IPS-20b (cell line): ENCODE results near the gene SH3PXD2A.

Experiments used
- H3K27ac ChIP-seq: one replicate; pipeline ENCODE4 v1.5.1; 2013; ENCODE audit warnings: low read length
- H3K27me3 ChIP-seq: 2 replicates; pipeline ENCODE4 v1.6.1; 2013; ENCODE audit warnings: mild to moderate bottlenecking, low read length, inconsistent platforms; ENCODE audit not compliant: insufficient read depth
- H3K36me3 ChIP-seq: 2 replicates; pipeline ENCODE4 v1.6.1; 2013; ENCODE audit warnings: low read depth, mild to moderate bottlenecking, inconsistent platforms, low read length, moderate library complexity; ENCODE audit not compliant: insufficient read depth
- H3K4me1 ChIP-seq: 2 replicates; pipeline ENCODE4 v1.6.1; 2013; ENCODE audit warnings: mild to moderate bottlenecking, control low read depth, inconsistent platforms, low read length, moderate library complexity; ENCODE audit not compliant: insufficient read depth
- H3K4me3 ChIP-seq: 2 replicates; pipeline ENCODE4 v1.5.1; 2013; ENCODE audit warnings: mild to moderate bottlenecking, low read length, inconsistent platforms
- H3K9ac ChIP-seq: 2 replicates; pipeline ENCODE4 v1.6.1; 2013; ENCODE audit warnings: low read depth, mild to moderate bottlenecking, inconsistent platforms, low read length, moderate library complexity
- H3K9me3 ChIP-seq: 2 replicates; pipeline ENCODE4 v1.6.1; 2013; ENCODE audit warnings: mild to moderate bottlenecking, low read depth, low read length, inconsistent platforms; ENCODE audit not compliant: insufficient read depth

The SH3PXD2A gene

DNA sequence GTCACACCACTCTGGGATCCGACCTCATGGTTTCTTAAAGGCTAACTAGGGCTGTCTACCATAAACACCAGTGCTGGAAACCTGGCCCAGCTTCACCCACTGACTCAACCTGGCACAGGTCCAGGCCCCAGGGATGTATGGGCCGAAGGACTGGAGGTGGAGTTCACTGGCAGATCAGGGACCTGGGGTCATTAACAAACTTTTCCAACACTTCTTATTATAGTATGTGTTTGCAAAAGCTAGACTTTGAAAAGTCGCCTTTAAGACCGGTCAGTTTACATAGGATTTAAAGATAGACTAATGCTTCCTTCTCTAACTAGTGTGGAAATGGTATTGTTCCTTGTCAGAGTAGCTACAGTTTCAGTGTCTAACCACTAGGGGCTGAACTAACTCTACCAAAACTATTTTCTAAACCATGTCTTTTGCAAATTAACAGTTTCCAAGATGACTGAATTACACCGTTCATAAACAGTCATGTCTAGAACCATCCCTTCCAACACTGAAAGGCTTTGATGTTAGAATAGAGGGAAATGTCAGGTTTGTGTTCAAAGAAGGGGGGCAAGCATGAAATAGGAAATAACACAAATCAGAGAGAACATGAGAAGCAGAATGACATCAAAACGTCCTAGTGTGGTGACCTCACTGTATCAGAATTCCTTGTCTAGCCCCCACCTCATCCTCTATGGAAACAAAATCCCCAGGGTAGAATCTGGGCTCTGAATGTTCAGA lies 32.9 kb upstream of the SH3PXD2A start:
- Histone ChIP-seq H3K9me3 (no peaks in the 10 kb centered on the region), H3K36me3 (peaks cover 7% of the 10 kb centered on the region; the same call in 1 of the 2 replicates), H3K27me3 (no peaks in the 10 kb centered on the region), H3K4me3 (no peak overlapping the region), H3K4me1 (no peaks in the 10 kb centered on the region), H3K27ac (no peak overlapping the region), H3K9ac (no peak overlapping the region)

GRCh38 chr10:103885617-103886016 lies 30.2 kb upstream of the SH3PXD2A start:
- Histone ChIP-seq H3K36me3 (0 out of 2 replicates have a peak, but pooled peaks cover 5% of the 10 kb centered on the region), H3K4me1 (no peaks in the 10 kb centered on the region)

DNA sequence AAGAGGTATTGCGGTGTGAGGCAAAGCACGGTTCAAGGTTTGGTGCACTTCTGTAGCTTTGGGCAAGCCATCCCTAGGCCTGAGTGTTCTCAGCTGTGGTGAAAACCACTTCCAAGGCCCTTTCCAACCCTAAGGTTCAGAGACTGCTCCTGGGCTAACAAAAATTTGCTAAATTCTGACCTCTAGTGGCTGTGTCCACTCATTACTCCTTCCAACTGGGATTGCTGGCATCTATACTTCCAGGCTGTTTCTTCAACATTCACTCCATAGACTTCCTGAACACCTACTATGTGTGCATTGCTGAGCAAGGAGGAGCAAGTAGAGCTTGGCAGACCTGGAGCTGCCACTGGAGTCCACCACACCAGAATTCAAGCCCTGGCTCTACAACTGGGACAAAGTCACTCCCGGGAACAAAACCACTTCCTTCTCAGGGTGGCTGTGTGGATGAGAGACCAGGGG lies 29.3 kb upstream of the SH3PXD2A start:
- Histone ChIP-seq H3K27ac (no peak overlapping the region), H3K9ac (no peak overlapping the region)

More at GRCh38 chr10:103885617-103886016, 30.2 kb upstream of the SH3PXD2A start:
- Histone ChIP-seq H3K9me3 (no peaks in the 10 kb centered on the region), H3K9ac (no peak overlapping the region), H3K4me3 (no peak overlapping the region), H3K27me3 (no peaks in the 10 kb centered on the region), H3K27ac (no peak overlapping the region)

DNA sequence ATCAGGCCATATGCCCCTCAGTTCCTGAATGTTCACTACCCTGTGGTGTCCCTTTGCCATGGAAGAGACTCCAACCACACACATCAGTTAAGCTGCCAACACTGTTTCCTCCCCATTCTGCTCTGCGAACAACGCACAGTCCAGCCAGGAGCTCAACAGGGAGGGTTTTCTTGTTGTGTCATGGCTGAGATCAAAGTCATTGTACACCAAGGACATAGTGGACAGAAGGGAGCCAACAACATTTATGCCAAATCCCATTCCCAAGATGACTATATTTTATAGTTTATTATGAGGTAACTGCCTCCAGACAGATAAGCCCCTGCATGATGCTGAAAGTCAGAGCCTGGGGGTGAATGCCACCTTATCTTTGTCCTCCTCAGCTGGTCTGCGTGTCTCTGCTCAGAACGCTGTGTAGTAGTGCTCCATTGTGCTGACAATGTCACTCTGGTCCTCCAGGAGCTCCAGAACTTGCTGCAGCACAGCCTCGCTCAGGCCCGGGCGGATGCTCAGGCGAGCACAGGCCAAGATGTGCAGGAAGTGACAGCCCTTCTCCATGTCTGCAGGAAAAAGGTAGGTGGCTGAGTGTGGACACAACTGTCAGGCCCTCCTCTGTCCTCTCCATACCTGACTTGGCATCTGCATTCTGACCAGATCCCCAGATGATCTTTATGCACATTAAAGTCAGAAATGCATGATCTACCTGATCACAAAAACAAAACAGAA lies 27.1 kb upstream of the SH3PXD2A start:
- Histone ChIP-seq H3K27me3 (no peaks in the 10 kb centered on the region), H3K9me3 (no peaks in the 10 kb centered on the region), H3K27ac (no peak overlapping the region), H3K36me3 (0 out of 2 replicates have a peak, but pooled peaks cover 8% of the 10 kb centered on the region), H3K4me1 (no peaks in the 10 kb centered on the region), H3K9ac (no peak overlapping the region), H3K4me3 (no peak overlapping the region)

More for the DNA sequence above, 29.3 kb upstream of the SH3PXD2A start:
- no peak overlapping the region for H3K4me3 ChIP-seq
- 0 out of 2 replicates have a peak, but pooled peaks cover 5% of the 10 kb centered on the region for H3K36me3 ChIP-seq
- H3K4me1 ChIP-seq: no peaks in the 10 kb centered on the region
- no peaks in the 10 kb centered on the region for H3K27me3 ChIP-seq
- H3K9me3 ChIP-seq: no peaks in the 10 kb centered on the region

- Histone ChIP-seq H3K4me1 (no peaks in the 10 kb centered on the region), H3K9me3 (no peaks in the 10 kb centered on the region), H3K4me3 (no peak overlapping the region), H3K27ac (no peak overlapping the region), H3K27me3 (no peaks in the 10 kb centered on the region), H3K36me3 (0 out of 2 replicates have a peak, but pooled peaks cover 8% of the 10 kb centered on the region), H3K9ac (no peak overlapping the region)
Observed at GRCh38 chr10:103881416-103882284, 26.3 kb upstream of the SH3PXD2A start.

GRCh38 chr10:103879831-103880230 lies 24.5 kb upstream of the SH3PXD2A start:
- Histone ChIP-seq H3K9me3 (no peaks in the 10 kb centered on the region), H3K4me1 (no peaks in the 10 kb centered on the region), H3K4me3 (no peak overlapping the region), H3K27ac (no peak overlapping the region), H3K27me3 (no peaks in the 10 kb centered on the region), H3K9ac (no peak overlapping the region), H3K36me3 (0 out of 2 replicates have a peak, but pooled peaks cover 8% of the 10 kb centered on the region)

DNA sequence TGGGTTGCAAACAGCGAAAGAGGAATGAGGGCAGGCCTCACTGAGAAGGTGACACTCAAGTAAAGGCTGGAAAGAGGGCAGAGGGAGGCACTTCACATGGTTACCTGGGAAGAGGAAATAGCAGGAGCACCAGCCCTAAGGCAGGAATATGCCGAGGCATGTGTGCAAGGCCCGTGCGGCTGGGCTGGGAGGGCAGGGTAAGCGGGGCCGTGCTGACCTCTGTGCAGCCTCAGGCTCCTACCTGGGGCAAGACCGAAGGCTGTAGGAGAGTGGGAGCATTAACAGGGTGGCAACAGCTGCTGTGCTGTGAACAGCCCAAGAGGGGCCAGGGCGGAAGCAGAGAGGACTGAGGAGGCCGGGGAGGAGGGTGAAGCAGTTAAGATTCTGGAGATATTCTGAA lies 24.0 kb upstream of the SH3PXD2A start:
- no peaks in the 10 kb centered on the region for H3K4me1 ChIP-seq
- H3K9me3 ChIP-seq: no peaks in the 10 kb centered on the region
- no peak overlapping the region for H3K27ac ChIP-seq
- no peak overlapping the region for H3K4me3 ChIP-seq
- 0 out of 2 replicates have a peak, but pooled peaks cover 8% of the 10 kb centered on the region for H3K36me3 ChIP-seq
- no peak overlapping the region for H3K9ac ChIP-seq
- no peaks in the 10 kb centered on the region for H3K27me3 ChIP-seq

- Histone ChIP-seq H3K9me3 (no peaks in the 10 kb centered on the region), H3K4me3 (no peak overlapping the region), H3K4me1 (no peaks in the 10 kb centered on the region), H3K27ac (no peak overlapping the region), H3K9ac (no peak overlapping the region), H3K27me3 (no peaks in the 10 kb centered on the region), H3K36me3 (0 out of 2 replicates have a peak, but pooled peaks cover 8% of the 10 kb centered on the region)
Observed at GRCh38 chr10:103877861-103878260, 22.5 kb upstream of the SH3PXD2A start.

GRCh38 chr10:103876155-103876554 lies 20.8 kb upstream of the SH3PXD2A start:
- Histone ChIP-seq H3K9ac (no peak overlapping the region), H3K4me3 (no peak overlapping the region), H3K27ac (no peak overlapping the region), H3K9me3 (no peaks in the 10 kb centered on the region), H3K27me3 (no peaks in the 10 kb centered on the region), H3K4me1 (no peaks in the 10 kb centered on the region), H3K36me3 (0 out of 2 replicates have a peak, but pooled peaks cover 3% of the 10 kb centered on the region)

- Histone ChIP-seq H3K4me1 (peaks cover 4% of the 10 kb centered on the region; the same call in 1 of the 2 replicates), H3K9me3 (no peaks in the 10 kb centered on the region), H3K27ac (no peak overlapping the region), H3K4me3 (no peak overlapping the region), H3K9ac (no peak overlapping the region), H3K36me3 (0 out of 2 replicates have a peak, but pooled peaks cover 3% of the 10 kb centered on the region), H3K27me3 (no peaks in the 10 kb centered on the region)
Observed at GRCh38 chr10:103874730-103875129, 19.4 kb upstream of the SH3PXD2A start.
